PFSK-1 (cell line): ENCODE measurements around the gene LRRC3.

Experiments used
- FOXP2 ChIP-seq: optimal IDR thresholded peaks from 2 replicates; pipeline ENCODE3; 2011; ENCODE audit warnings: borderline replicate concordance, control low read depth, inconsistent platforms; ENCODE audit not compliant: insufficient read depth; ENCODE audit errors: extremely low read length, extremely low read depth
- POLR2AphosphoS5 ChIP-seq: IDR thresholded peaks from 2 replicates; pipeline ENCODE4 v1.6.1; 2012; ENCODE audit warnings: low read depth, mild to moderate bottlenecking, control low read depth, low read length, moderate library complexity
- REST ChIP-seq, 2 experiments: IDR thresholded peaks; 2 replicates each; pipeline versions ENCODE4 v1.6.1 to v1.8.0; 2011 to 2012; ENCODE audit warnings: low read depth in 2 of 2, low read length in 2 of 2, control low read depth in 1 of 2, inconsistent platforms in 1 of 2, mild to moderate bottlenecking in 1 of 2, moderate library complexity in 1 of 2; ENCODE audit not compliant: insufficient read depth in 1 of 2
- SIN3A ChIP-seq: IDR thresholded peaks from 2 replicates; pipeline ENCODE4 v1.6.1; 2012; ENCODE audit warnings: mild to moderate bottlenecking, low read length, moderate library complexity, borderline replicate concordance; ENCODE audit not compliant: insufficient read depth
- TAF1 ChIP-seq: IDR thresholded peaks from 2 replicates; pipeline ENCODE4 v1.6.1; 2012; ENCODE audit warnings: low read length, control low read depth, borderline replicate concordance; ENCODE audit not compliant: insufficient read depth

The LRRC3 gene

GRCh38 chr21:44440241-44441040, 14.9 kb upstream of the LRRC3 start:
- TF ChIP-seq REST (IDR thresholded peaks at IDR 0.05; ENCODE audit: insufficient read depth in 1 of 2, low read depth in 2 of 2, low read length in 2 of 2) = no peak
- TF ChIP-seq SIN3A = no peak
- TF ChIP-seq TAF1 = no peak
- no peak for TF ChIP-seq FOXP2
- TF ChIP-seq POLR2AphosphoS5 = no peak

DNA sequence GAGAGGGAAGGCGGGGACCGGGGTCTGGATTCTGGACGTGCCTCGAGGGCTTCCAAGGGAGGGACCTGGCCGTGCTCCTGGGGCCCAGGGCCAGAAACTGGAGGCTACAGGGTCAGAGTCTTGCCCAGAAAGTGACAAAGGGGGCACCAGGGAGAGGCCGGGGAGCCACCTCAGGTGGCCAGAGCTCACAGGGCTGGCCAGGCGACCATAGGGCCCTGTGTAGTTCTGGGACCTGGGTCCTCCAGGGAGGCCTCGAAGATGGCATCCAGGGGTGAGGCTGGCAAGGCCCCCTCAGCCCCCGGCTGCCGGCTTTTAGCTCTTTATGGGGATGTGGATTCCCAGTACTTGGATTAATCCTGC, 14.3 kb upstream of the LRRC3 start:
- no peak for TF ChIP-seq TAF1
- TF ChIP-seq SIN3A = no peak
- no peak for TF ChIP-seq POLR2AphosphoS5
- TF ChIP-seq FOXP2 = no peak
- no peak for TF ChIP-seq REST (IDR thresholded peaks at IDR 0.05; ENCODE audit: insufficient read depth in 1 of 2, low read depth in 2 of 2, low read length in 2 of 2)

- TF ChIP-seq FOXP2 = no peak
- no peak for TF ChIP-seq POLR2AphosphoS5
Measured at GRCh38 chr21:44441581-44442265, 13.6 kb upstream of the LRRC3 start.

- TF ChIP-seq REST (IDR thresholded peaks at IDR 0.05; ENCODE audit: insufficient read depth in 1 of 2, low read depth in 2 of 2, low read length in 2 of 2) (no peak), FOXP2 (no peak), TAF1 (no peak), POLR2AphosphoS5 (no peak), SIN3A (no peak)
Measured at GRCh38 chr21:44442266-44443125, 12.8 kb upstream of the LRRC3 start.

GRCh38 chr21:44443291-44443890, 11.9 kb upstream of the LRRC3 start:
- TF ChIP-seq REST (IDR thresholded peaks at IDR 0.05; ENCODE audit: insufficient read depth in 1 of 2, low read depth in 2 of 2, low read length in 2 of 2) (no peak), POLR2AphosphoS5 (no peak), FOXP2 (no peak), TAF1 (no peak), SIN3A (no peak)
